H1 (cell line): ENCODE measurements around the gene OXER1. TPM values are rescaled to one million over a fixed set of nuclear protein-coding genes. Genes with fewer than 3 reads are reported as not detected.

Experiments
- ATF2 ChIP-seq: IDR thresholded peaks from 2 replicates; pipeline ENCODE4 v1.6.1; 2012; ENCODE audit warnings: low read length, inconsistent platforms
- CTBP2 ChIP-seq: IDR thresholded peaks from 2 replicates; pipeline ENCODE4 v1.7.0; 2011; ENCODE audit warnings: borderline replicate concordance, mild to moderate bottlenecking, moderate library complexity, mixed read lengths, low read length; ENCODE audit not compliant: insufficient read depth, insufficient read length
- RXRA ChIP-seq: IDR thresholded peaks from 2 replicates; pipeline ENCODE4 v1.6.1; 2011; ENCODE audit warnings: low read depth, mild to moderate bottlenecking, low read length, moderate library complexity; ENCODE audit not compliant: insufficient read depth
- SAP30 ChIP-seq: fragments of 300-600 bp; sonication (generic); IDR thresholded peaks from 2 replicates; pipeline ENCODE4 v1.7.1; 2012; ENCODE audit warnings: low read length, moderate library complexity, mild to moderate bottlenecking, inconsistent platforms; ENCODE audit not compliant: insufficient read depth, insufficient replicate concordance
- USF2 ChIP-seq: IDR thresholded peaks from 2 replicates; pipeline ENCODE4 v1.6.1; 2011; ENCODE audit warnings: low read length, improper control_type of control experiment
- polyA plus RNA-seq, 7 experiments: library from polyadenylated mRNA; depleted of rRNA in 3 of 7; stranded (reverse) in 5 of 7; unstranded in 2 of 7; fragments of >200 nt in 5 of 7; fragments of 200-250 nt in 2 of 7; gene quantifications; 1 replicate in 5 of 7; 2 replicates in 1 of 7; 4 replicates in 1 of 7; pipeline versions ENCODE4 v1.2.1 to v1.2.3, GENCODE V29; 2011 to 2013; ENCODE audit warnings: missing spikeins in 2 of 7, mixed read lengths in 2 of 7
- total RNA-seq: library from RNA; stranded (reverse); fragmentation: NEBNext Ultra II Directional; extraction: Animal tissue kit (Norgen Biotek cat#: 25700); gene quantifications from 2 replicates; pipeline ENCODE4 v1.2.1, GENCODE V29; 2021

The OXER1 gene
- total and polyA plus RNA-seq, 2 of the 8 experiments (the other 6 are each of a cell fraction or from before 2014, with no cell fraction given): 1.2 to 2.9 TPM

- TF ChIP-seq USF2 (no peak), CTBP2 (no peak), ATF2 (no peak), SAP30 (no peak), RXRA (no peak)
- TF ChIP-seq, all 59 proteins: peak for 0
These were observed 20.3 kb downstream of the OXER1 start (continued) for GRCh38 chr2:42743659-42743990.
